Esophagus muscularis mucosa (tissue), 4 donors: Measurements from ENCODE around the gene RELT.

Experiments used
- EP300 ChIP-seq: sonication (generic); formaldehyde crosslinking; IDR thresholded peaks from one replicate; pipeline ENCODE4 v1.6.1; 2017; ENCODE audit warnings: antibody characterized with exemption
- POLR2A ChIP-seq: fragments of 450-650 bp; IDR thresholded peaks from one replicate; pipeline ENCODE4 v1.6.1; 2017; ENCODE audit warnings: antibody characterized with exemption, moderate library complexity, mild to moderate bottlenecking, low read depth
- POLR2AphosphoS5 ChIP-seq, 2 donors: sonication (generic); formaldehyde crosslinking; IDR thresholded peaks; one replicate each; pipeline ENCODE4 v1.6.1; 2017; ENCODE audit warnings: antibody characterized with exemption in 2 of 2
- TF ChIP-seq, protein P1 (sequence below), 3 experiments: fragments of 200-600 bp in 2 of 3; fragments of 450-650 bp in 1 of 3; sonication (generic) in 2 of 3; IDR thresholded peaks; one replicate each; pipeline ENCODE4 v1.5.1; 2017 to 2019; ENCODE audit warnings: antibody characterized with exemption in 3 of 3, mild to moderate bottlenecking in 2 of 3, moderate library complexity in 1 of 3

- no peak for TF ChIP-seq POLR2A
- TF ChIP-seq, protein P1, sequence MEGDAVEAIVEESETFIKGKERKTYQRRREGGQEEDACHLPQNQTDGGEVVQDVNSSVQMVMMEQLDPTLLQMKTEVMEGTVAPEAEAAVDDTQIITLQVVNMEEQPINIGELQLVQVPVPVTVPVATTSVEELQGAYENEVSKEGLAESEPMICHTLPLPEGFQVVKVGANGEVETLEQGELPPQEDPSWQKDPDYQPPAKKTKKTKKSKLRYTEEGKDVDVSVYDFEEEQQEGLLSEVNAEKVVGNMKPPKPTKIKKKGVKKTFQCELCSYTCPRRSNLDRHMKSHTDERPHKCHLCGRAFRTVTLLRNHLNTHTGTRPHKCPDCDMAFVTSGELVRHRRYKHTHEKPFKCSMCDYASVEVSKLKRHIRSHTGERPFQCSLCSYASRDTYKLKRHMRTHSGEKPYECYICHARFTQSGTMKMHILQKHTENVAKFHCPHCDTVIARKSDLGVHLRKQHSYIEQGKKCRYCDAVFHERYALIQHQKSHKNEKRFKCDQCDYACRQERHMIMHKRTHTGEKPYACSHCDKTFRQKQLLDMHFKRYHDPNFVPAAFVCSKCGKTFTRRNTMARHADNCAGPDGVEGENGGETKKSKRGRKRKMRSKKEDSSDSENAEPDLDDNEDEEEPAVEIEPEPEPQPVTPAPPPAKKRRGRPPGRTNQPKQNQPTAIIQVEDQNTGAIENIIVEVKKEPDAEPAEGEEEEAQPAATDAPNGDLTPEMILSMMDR (IDR thresholded peaks at IDR 0.05) = no peak
- TF ChIP-seq EP300 = no peak
- TF ChIP-seq POLR2AphosphoS5 (IDR thresholded peaks at IDR 0.05) = no peak
These were observed 23.4 kb downstream of the RELT start for GRCh38 chr11:73399636-73400035.
